Heart right ventricle (tissue), 16 donors: ENCODE data around the gene FBXL3. TPM values are rescaled to one million over a fixed set of nuclear protein-coding genes. Genes with fewer than 3 reads are reported as not detected.

Experiments used
- ATAC-seq, 8 donors: fragments of 200-7000 bp; cut with Tn5 transposase; one replicate each; pipeline ENCODE4 v1.9.1; 2020; ENCODE audit warnings: mild to moderate bottlenecking in 8 of 8, moderate library complexity in 8 of 8, moderate number of reproducible peaks in 1 of 8
- DNase-seq, 2 donors: peaks; one replicate each; pipeline ENCODE4 v3.0.0-alpha.2; 2020
- H3K27ac ChIP-seq, 10 donors: fragments of 200-600 bp; sonication (generic) in 2 of 10; one replicate each; pipeline versions ENCODE4 v1.5.0 to v1.8.0; 2020 to 2022; ENCODE audit warnings: mild to moderate bottlenecking in 3 of 10
- H3K27me3 ChIP-seq, 7 donors: fragments of 200-600 bp; one replicate each; pipeline ENCODE4 v1.8.0; 2021 to 2022; ENCODE audit warnings: mild to moderate bottlenecking in 2 of 7
- H3K36me3 ChIP-seq, 9 donors: fragments of 200-600 bp; sonication (generic) in 1 of 9; one replicate each; pipeline versions ENCODE4 v1.5.0 to v1.8.0; 2020 to 2022; ENCODE audit warnings: mild to moderate bottlenecking in 2 of 9
- H3K4me1 ChIP-seq, 9 donors: fragments of 200-600 bp; sonication (generic) in 1 of 9; one replicate each; pipeline versions ENCODE4 v1.5.0 to v1.8.0; 2020 to 2022; ENCODE audit warnings: mild to moderate bottlenecking in 4 of 9
- H3K4me3 ChIP-seq, 10 donors: fragments of 200-600 bp; sonication (generic) in 2 of 10; one replicate each; pipeline versions ENCODE4 v1.5.0 to v1.8.0; 2020 to 2022; ENCODE audit warnings: mild to moderate bottlenecking in 7 of 10, moderate library complexity in 2 of 10
- H3K9me3 ChIP-seq, 11 donors: fragments of 200-600 bp in 10 of 11; sonication (generic) in 2 of 11; one replicate each; pipeline versions ENCODE4 v1.5.0 to v1.8.0; 2013 to 2022; ENCODE audit warnings: mild to moderate bottlenecking in 2 of 11, control low read depth in 1 of 11, moderate library complexity in 1 of 11
- WGBS, 2 donors: extraction: QIAGEN DNeasy Blood & Tissue Kit; methylation state at CpG; one replicate each; pipeline ENCODE4 v1.1.7; 2013; ENCODE audit warnings: inconsistent platforms in 1 of 2; 5-methylcytosine and 5-hydroxymethylcytosine counted together
- intact Hi-C, 10 donors: fragments of 100-400 bp; cut with DNase I; formaldehyde crosslinking; loops; one replicate each; pipeline versions ENCODE4 v1.11.1 to v1.14.2; 2022
- polyA plus RNA-seq, 2 donors: library from polyadenylated mRNA; stranded (reverse); fragments of 200-250 nt; gene quantifications; one replicate each; pipeline ENCODE4 v1.2.3, GENCODE V29; 2013
- total RNA-seq, 10 donors: library from RNA; stranded (reverse); fragmentation: NEBNext Ultra II Directional in 3 of 10; extraction: Animal tissue kit (Norgen Biotek cat#: 25700) in 3 of 10; gene quantifications; one replicate each; pipeline versions ENCODE4 v1.2.1 to v1.2.4, GENCODE V29; 2021 to 2023
- TF ChIP-seq, protein P1 (sequence below), 9 donors: fragments of 200-600 bp; sonication (generic) in 2 of 9; IDR thresholded peaks; one replicate each; pipeline versions ENCODE4 v1.5.0 to v1.8.0; 2021 to 2022; ENCODE audit warnings: antibody characterized with exemption in 9 of 9, mild to moderate bottlenecking in 5 of 9, moderate library complexity in 1 of 9
- donor health status: Arrhythmogenic right ventricular cardiomyopathy.
- donor health status: ischemic (EF 13 %, LVEDD 7.1; RV severe dilation, severe dysfunction).
- donor health status: healthy with polysubstance abuse.
- donor health status: DM: no; HTN: yes; CAD: no.
- donor health status: DM: no; HTN: no; CAD: no.
- donor health status: ischemic (EF 25% LVEDD 6.9; RV normal size, moderate dysfunction).
- donor health status: ischemic (EF 25% LVEDD 5.7; RV mildly dilated, moderate dysfunction).
- donor health status: healthy.
- donor health status: DM: yes; HTN: yes; CAD: no.
- donor health status: Ischemic cardiomyopathy.
- donor health status: ischemic (EF 35%, LVEDD 5.7; RV mildly dilated, moderate dysfunction).
- donor health status: nonischemic (EF 11% LVEDD 7.7; RV severe dilation, severe dysfunction).
- donor health status: DM: yes; HTN: yes; CAD: no.
- donor health status: PGD.
- donor health status: ischemic (EF 29% LVEDD 5.4; RV normal size, mild dysfunction).
- donor health status: nonischemic (EF 23%, LVEDD 6.1; RV moderate dilation, normal function).

Gene FBXL3
- total and polyA plus RNA-seq, 12 donors = 16.5 to 41.7 (median 28.6) TPM

DNA sequence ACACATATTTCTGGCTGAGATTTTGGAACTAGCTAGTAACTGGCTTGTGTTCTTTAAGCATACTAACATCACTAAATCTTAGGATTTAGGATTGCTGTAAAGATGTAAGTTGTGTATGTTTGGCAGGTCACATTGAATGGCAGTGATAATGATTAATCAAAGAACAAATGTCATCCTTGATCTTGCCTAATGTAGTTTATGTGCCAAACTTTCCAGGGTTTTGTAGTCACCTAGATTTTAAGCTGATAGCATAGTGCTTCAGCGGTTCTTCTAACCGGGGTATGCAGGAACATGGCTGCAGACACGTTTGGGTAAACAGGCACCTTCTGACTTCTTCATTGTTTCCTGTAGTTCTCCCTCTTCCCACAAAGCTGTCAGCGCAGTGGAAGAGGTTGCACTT is 25.4 kb downstream of the FBXL3 start:
- DNase-seq (no peak), ATAC-seq (peak in 2 of 8 donors; percentile 38 to 47)
- WGBS, 2 donors = 57 to 58% methylated on average over 4 of the region's 4 CpGs
- H3K4me1 ChIP-seq = peaks cover 0 to 34% (median 23%) of the 10 kb centered on the region in 9 donors
- no peak overlapping the region for H3K4me3 ChIP-seq
- peaks cover 0 to 94% (median 19%) of the 10 kb centered on the region in 9 donors for H3K36me3 ChIP-seq
- H3K9me3 ChIP-seq = no peaks in the 10 kb centered on the region
- TF ChIP-seq, protein P1, sequence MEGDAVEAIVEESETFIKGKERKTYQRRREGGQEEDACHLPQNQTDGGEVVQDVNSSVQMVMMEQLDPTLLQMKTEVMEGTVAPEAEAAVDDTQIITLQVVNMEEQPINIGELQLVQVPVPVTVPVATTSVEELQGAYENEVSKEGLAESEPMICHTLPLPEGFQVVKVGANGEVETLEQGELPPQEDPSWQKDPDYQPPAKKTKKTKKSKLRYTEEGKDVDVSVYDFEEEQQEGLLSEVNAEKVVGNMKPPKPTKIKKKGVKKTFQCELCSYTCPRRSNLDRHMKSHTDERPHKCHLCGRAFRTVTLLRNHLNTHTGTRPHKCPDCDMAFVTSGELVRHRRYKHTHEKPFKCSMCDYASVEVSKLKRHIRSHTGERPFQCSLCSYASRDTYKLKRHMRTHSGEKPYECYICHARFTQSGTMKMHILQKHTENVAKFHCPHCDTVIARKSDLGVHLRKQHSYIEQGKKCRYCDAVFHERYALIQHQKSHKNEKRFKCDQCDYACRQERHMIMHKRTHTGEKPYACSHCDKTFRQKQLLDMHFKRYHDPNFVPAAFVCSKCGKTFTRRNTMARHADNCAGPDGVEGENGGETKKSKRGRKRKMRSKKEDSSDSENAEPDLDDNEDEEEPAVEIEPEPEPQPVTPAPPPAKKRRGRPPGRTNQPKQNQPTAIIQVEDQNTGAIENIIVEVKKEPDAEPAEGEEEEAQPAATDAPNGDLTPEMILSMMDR (IDR thresholded peaks at IDR 0.05) = no peak
- peak overlapping the region in 3 of 10 donors; percentile 9 to 23 (median 14) for H3K27ac ChIP-seq
- no peaks in the 10 kb centered on the region for H3K27me3 ChIP-seq
- intact Hi-C loops = no loop called here

DNA sequence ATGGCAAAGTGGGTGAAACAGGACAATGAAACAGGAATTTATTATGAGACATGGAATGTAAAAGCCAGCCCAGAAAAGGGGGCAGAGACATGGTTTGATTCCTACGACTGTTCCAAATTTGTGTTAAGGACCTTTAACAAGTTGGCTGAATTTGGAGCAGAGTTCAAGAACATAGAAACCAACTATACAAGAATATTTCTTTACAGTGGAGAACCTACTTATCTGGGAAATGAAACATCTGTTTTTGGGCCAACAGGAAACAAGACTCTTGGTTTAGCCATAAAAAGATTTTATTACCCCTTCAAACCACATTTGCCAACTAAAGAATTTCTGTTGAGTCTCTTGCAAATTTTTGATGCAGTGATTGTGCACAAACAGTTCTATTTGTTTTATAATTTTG is 26.5 kb downstream of the FBXL3 start:
- no peak overlapping the region for H3K4me3 ChIP-seq
- TF ChIP-seq, protein P1 (IDR thresholded peaks at IDR 0.05) = no peak
- 59 to 62% methylated on average over 1 of the region's 1 CpG for WGBS, 2 donors
- peaks cover 0 to 94% (median 19%) of the 10 kb centered on the region in 9 donors for H3K36me3 ChIP-seq
- no peaks in the 10 kb centered on the region for H3K9me3 ChIP-seq
- intact Hi-C loops = no loop called here
- H3K4me1 ChIP-seq = peaks cover 0 to 30% (median 22%) of the 10 kb centered on the region in 9 donors
- H3K27me3 ChIP-seq = no peaks in the 10 kb centered on the region
- DNase-seq = no peak
- H3K27ac ChIP-seq = peak overlapping the region in 1 of 10 donors; percentile 14
- no peak for ATAC-seq

DNA sequence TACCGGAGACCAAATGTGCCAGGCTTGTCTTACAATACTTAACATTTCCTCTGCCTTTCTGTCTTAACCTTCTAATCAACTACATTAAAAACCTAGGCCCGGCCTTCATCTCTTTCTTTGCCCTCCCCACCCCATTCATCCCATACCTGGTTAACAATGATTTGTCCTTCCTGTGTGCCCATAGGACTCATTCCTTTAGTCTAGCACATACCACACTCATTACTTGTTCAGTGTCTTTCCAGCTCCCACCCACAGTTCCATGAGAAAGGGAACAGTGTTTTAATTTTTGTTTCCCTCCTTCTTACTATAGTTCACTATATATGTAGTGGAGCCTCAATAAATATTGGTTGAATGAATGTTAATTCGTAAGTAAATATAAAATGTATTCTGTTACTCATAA is 32.7 kb downstream of the FBXL3 start:
- intact Hi-C loops = loop anchor here in 1 of 10 donors (5.0 kb wide), 1 partner anchor 33 kb away; the partner anchor contains the start of gene FBXL3
- 94 to 96% methylated on average over 3 of the region's 3 CpGs for WGBS, 2 donors
- no peak for ATAC-seq
- no peak overlapping the region for H3K4me3 ChIP-seq
- DNase-seq = no peak
- H3K36me3 ChIP-seq = peaks cover 0 to 43% (median 9%) of the 10 kb centered on the region in 9 donors
- TF ChIP-seq, protein P1 (IDR thresholded peaks at IDR 0.05) = no peak
- H3K9me3 ChIP-seq = no peaks in the 10 kb centered on the region
- H3K4me1 ChIP-seq = peaks cover 0 to 26% (median 21%) of the 10 kb centered on the region in 9 donors
- H3K27me3 ChIP-seq = no peaks in the 10 kb centered on the region
- H3K27ac ChIP-seq = no peak overlapping the region

DNA sequence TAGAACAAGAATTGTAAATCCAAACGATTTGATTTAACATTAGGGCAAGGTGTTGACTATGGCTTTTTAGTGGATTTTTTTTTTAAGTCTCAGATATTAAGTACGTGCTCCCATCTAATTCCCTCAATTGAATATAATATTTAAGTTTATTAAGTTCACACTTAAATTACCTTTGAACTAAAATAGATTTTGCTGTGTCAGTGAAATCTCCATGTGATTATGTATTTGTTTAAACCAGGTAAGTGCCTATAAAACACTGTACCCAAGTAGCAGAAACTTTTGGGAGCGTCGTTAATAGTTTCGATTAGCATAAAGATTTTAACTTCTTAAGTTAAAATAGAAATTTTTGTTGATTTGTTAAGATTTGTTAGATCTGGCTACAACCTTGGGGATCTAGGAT is 33.5 kb downstream of the FBXL3 start:
- ATAC-seq (no peak), DNase-seq (no peak)
- Histone ChIP-seq H3K9me3 (no peaks in the 10 kb centered on the region), H3K4me1 (peaks cover 0 to 26% (median 21%) of the 10 kb centered on the region in 9 donors), H3K27ac (peak overlapping the region in 3 of 10 donors; percentile 92 to 93 (median 92)), H3K4me3 (peak overlapping the region in 2 of 10 donors; percentile 73 to 82), H3K36me3 (peaks cover 0 to 35% (median 6%) of the 10 kb centered on the region in 9 donors), H3K27me3 (no peaks in the 10 kb centered on the region)
- TF ChIP-seq, protein P1 (IDR thresholded peaks at IDR 0.05) = no peak
- intact Hi-C loops = loop anchor here in 1 of 10 donors (5.0 kb wide), 1 partner anchor 34 kb away; the partner anchor contains the start of gene FBXL3
- WGBS, 2 donors = 89 to 90% methylated on average over 5 of the region's 5 CpGs
